NCI-H146 treated with DMSO at 0.1 percent for 48 hours (cell line): ENCODE results near the gene SH3RF3.

Experiments
- DNase-seq: peaks from one replicate; lab custom pipeline; 2025; ENCODE audit not compliant: unreplicated experiment; lab: John Stamatoyannopoulos, UW

SH3RF3 gene

DNA sequence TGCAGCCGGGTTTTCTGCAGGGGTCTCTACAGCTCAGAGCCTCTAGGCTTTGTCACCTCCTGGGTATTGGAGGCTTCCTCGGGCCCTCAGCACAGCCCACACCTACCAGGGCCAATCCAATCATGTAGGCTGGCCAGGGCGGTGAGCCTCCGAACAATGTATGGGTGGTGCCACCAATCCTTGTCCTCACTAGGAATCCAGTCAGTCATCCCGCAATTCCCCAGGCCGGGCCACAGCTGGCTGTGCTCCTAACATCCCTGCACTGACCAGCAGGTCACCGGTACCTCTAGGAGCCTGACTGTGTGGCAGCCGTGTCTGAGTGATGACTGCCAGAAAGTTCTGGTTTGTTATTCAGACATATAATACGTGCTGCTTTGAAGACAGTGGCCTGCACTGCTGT is 129.4 kb downstream of the SH3RF3 start:
- DNase-seq: no peak

DNA sequence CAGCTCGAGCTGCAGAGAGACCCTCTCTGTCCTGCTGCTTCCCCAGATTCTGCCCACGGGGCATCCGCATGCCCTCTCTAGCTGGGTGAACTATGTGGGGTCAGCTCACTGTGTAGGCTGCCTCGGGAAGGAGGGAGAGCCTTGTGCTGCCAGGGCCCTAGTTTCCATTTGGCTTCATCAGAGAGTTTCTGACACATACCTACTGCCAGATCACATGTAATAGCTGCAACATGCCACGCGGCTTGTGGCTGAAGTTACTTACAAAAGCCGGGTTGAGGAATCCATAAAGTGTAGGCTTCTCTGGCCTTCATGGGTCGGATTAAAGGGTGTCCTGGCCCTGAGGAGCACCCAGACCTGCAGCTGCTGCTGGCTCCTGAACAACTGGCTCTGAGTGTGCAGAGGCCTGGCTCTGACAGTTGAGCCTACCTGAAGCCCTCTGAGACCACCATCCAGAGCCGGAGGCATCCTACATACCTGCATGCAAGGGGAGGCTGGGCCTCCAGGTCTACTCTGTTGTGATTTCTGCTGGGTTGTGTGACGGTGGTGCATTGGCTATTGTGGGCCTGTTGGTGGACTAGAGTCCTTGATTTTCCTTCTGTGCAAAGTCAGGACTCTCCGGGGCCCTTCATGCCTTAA is 130.0 kb downstream of the SH3RF3 start:
- no peak for DNase-seq

DNA sequence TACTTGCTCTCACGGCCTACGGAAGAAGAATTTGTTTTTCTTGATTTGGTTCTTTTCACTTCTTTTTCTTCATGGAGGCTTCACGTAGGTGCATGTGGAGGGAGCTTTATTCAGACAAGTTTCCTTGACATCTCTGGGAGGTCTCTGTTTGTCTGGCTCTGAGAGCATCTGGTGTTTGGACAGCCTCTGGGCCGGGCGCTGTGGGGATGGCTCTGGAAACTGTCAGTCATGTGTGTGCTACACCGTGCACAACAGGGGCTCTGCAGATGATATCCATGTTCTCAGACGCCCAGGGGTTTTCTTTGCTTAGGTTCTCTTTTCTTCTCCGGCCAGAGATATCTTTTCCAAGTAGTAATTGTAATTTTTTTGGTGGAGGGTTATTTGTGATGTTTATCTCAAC is 130.7 kb downstream of the SH3RF3 start:
- DNase-seq: no peak

DNA sequence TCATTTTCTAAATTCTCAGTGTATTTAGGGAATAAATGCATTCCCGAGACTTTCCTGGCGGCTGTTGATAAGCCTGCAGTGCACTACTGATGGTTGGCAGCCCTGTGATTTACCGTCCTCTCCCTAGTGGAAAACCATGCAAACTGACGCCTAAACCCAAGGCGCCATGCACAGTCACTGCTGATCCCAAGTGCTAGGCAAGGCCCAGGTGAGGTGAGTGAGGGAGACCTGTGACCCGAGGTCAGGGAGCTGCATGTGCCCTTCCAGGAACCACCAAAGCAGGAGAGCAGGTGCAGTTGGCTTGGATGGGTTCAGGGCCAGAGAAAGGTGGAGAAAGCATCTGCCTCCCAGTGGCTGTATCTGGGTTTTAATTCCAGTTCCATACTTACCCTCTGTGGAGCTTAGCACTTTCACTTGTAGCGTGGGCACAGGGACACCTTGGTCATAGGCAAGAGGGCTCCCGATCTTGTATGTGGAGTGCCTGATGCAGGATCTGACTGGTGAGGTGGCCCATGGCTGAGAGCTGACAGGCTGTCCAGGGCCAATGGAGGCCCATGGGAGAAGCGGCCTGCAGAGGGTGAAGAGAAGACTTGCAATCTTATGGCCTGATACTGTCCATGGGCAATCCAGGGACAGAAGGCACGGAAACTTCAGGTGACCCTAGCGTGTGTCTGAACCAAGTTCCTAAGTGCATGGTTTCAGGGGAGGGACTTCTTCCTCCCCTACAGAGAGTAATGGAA is 131.3 kb downstream of the SH3RF3 start:
- DNase-seq: no peak

DNA sequence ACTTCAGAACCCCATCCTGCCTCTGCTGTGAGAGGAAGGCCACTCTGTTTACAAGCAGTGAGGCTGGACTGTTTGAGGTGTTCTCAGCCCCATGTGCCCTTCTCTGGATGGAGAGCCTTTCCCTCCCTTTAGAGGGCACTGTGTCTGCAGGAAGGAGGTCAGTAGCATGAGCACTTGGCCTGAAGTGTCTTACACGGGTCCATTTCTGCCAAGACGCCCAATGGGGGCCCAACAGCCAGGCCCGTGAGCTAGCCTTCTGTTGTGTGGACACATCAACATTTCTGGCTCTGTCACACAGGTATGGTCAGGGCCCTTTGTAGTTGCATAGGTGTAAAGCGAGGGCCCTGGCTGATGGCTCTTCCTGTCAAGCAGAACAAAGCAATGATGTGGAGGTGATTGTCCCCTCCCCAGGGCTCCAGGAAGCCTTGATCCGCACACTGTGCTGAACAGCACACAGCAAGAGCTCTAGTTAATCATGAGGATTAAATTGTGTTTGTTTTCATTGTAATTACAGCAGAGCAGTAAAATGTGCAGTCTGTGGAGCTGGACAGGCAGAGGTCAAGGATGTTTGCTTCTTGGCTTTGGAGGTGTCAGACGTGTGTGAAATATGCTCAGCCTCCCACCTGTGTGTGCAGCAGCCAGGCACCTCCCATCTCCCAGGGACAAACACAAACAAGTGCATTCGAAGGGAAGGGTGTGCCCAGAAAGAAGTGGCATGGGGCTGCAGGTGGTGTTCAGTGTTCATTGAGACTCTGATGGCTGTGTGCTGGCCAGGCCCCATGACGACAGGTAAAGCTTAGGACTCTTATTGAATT is 132.1 kb downstream of the SH3RF3 start:
- DNase-seq: peak; percentile 11

DNA sequence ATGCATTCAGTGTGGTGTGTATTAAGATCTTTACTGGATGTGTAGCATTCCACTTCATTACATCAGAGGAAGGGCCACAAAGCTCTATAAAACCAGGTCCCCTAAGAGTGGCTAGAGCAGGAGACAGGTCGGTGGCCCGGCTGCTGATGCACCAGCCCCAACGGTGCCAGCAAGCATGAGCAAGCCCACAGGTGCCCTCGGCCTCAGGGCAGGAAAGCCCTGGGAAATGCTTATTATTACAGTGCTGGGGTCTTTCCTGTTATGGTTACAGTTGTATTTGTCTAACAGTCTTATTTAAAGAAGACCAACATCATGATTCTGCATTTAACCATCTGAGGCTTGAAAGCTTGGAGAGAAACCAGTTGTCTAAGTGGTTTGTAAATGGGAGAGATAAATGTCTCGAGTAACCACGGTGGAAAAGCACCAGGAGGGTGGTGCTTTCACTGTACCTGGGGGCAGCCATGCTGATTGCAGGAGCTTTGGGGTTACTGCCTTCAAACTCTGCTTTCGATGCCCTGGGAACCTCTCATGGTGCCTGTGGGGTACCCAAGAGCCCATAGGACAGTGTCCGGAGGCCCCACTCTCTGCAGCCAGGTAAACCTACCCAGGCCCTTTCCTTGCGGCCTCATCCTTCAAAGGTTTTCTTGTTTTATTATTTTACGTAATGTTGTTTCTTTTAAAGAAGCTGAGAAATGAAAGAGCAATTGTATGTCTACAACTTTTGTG is 133.1 kb downstream of the SH3RF3 start:
- no peak for DNase-seq

DNA sequence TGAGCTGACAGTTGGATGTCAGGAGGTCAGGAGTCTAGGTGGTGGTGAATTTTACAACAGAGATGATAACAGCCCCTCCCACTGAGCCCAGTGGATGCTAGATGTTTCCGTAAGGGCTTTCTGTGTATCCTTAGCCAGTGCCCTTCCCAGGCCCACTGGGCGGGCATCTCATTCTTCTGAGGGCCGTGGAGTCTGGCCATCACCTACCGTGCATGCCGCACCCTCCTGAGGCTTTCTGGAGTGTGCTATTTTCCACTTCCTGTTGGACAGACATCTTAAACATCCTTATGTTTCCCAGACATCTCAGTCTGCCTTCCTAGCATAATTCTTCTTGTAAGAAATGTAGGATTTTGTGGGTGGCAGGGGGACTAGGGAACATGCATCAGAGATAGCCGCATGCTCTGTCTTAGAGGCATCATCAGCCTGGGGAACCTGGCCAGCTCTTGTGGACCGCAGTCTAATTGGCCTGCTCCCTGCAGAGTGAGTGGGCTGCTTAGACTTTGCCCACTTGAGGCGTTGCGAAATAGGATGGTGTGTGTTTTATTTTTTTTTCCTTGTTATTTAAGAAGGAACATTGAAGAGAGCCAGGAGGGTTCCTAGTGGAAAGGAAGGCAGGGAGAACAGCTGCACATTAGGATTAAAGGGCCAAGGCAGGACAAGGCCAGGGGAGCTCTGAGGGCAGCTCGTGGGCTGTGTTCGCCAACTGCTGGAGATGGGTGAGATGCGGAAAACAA is 135.8 kb downstream of the SH3RF3 start:
- no peak for DNase-seq

DNA sequence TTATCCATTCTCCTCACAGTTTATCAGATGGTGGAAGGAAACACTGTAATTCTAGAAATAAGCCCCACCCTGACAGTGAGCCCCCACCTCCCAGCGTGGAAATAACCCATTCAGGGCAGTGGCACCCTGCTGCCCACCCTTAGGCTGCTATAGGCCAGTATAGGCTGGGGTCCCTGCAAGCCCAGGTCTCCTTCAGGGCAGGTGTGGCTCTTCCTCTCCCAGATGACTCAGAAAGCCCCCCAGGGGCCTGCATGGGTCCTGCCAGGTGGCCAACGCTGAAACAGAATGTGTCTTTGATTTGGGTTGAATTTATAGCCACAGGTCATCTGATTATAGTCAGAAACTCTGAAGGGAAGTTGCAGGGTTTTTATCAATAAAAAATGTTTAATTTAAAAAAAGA is 136.4 kb downstream of the SH3RF3 start:
- no peak for DNase-seq

DNA sequence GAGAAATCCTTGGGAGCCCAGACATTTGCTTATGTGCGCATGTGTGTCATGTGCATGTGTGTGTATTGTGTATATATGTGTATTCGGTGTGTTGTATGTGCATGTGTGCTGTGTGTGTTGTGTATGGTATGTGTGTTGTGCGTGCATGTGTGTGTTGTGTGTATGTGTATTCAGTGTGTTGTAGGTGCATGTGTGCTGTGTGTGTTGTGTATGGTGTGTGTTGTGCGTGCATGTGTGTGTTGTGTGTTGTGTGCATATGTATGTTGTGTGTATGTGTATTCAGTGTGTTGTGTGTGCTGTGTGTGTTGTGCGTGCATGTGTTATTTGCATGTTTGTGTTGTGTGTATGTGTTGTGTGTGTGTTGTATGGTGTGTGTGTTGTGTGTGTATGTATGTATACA is 136.9 kb downstream of the SH3RF3 start:
- DNase-seq: no peak

DNA sequence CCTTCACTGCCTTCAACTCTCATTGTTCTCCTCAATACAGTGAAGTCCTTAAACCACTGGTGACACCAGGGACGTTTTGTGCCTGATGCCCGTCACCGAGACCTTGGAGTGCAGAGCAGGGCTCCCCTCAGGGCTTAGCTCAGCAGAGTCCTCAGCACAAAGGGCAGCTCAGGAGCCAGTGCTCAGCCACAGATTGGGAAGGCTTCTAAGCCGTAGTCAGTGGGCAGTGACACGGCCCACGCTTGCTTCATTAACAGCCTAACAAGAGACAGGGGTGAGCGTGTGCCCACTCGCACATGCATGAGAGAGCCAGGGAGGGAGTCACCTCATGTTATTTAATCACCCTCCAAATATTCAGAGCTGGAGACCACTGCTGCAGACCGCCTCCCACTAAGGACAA is 137.5 kb downstream of the SH3RF3 start:
- no peak for DNase-seq

DNA sequence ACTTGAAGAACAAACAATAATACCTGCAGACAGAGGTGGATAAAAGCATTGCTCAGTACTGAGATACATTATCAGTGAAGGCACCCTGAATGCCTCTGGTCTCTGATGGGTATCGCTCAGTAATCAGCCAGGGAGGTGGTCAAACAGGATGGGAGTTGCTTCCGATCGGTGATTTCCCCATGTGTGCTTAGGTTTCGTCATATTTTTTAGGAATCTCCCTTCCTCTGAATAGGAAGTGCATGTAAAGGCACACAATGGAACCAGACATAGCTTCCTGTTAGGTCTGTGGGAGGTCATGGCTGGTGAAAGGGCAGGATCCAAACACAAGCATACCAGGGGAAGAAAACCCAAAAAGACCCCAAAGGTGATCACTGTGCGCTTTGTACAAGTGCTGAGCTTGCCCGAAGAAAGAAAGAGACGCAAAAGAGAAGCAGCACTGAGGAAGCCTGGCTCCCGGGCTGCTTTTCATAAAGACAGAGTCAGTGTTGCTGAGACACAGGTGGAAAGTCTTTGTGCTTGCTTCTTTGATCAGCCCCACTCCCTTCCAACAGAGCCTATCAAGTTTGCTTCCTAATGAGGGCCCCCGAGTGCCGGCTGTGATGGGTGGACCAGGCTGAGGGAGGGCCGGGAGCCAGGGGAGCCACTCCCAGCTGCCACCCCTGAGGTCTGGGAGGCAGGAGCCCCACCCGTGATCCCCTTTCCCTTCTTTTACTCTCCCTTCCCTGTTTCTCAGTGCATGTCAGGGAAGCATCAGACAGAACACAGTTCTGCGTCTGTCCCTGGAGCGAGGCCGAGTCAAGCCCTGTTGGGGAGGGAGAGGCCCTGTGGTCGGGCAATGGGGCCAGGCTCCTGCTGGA is 138.2 kb downstream of the SH3RF3 start:
- no peak for DNase-seq

DNA sequence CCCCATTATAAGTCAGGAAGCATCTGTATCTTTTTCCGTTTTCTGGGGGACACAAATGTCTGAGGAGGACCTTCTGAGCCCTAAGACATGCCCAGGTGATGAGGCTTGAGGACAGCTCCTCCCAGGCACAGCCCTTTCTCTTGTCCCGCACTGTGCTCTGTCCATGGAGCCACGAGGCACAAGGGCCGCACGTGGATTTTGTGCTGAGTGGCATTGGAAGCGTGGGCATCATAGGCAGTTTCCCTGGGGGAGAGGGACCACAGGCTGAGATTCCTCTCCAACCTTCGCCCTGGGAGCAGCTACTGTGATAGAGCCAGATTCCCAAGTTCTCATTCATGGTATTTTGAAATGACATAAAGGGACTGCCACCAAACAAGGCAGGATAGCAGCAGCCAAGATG is 139.9 kb downstream of the SH3RF3 start:
- DNase-seq: no peak

DNA sequence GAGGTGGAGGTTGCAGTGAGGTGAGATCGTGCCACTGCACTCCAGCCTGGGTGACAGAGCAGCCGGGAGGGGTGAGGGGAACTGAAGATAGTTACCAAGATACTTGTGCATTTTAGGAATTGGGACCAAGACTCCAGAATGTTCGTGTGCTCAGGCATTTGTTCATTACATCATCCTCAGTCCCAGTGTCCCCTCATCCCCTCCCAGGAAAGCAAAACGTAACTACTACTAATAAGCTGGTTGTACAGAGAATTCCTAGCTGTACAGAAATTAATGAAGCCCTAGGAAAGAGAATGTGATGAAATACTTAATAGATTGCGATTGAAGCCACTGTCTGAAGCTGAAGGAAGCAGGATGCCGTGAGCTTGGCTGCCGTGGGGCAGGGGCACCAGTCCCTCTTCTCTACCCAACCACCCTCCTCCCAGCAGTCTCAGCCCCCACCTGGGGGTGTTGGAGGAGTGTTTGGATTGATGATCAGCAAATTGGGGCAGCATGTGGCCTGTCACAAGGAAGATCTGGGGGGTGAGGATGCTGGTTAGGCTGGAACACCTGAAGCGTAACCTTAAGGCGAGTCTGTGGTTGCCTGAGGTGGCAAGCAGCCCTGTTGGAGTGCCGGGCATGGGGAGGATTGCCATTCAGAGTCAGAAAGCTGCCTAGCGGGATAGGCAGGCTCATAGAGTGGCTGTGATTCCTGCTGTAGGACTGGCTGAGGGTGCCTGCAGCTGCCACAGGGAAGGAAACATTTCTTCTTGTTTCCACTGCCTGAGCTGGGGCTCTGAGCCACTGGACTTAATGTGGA is 140.9 kb downstream of the SH3RF3 start:
- no peak for DNase-seq

DNA sequence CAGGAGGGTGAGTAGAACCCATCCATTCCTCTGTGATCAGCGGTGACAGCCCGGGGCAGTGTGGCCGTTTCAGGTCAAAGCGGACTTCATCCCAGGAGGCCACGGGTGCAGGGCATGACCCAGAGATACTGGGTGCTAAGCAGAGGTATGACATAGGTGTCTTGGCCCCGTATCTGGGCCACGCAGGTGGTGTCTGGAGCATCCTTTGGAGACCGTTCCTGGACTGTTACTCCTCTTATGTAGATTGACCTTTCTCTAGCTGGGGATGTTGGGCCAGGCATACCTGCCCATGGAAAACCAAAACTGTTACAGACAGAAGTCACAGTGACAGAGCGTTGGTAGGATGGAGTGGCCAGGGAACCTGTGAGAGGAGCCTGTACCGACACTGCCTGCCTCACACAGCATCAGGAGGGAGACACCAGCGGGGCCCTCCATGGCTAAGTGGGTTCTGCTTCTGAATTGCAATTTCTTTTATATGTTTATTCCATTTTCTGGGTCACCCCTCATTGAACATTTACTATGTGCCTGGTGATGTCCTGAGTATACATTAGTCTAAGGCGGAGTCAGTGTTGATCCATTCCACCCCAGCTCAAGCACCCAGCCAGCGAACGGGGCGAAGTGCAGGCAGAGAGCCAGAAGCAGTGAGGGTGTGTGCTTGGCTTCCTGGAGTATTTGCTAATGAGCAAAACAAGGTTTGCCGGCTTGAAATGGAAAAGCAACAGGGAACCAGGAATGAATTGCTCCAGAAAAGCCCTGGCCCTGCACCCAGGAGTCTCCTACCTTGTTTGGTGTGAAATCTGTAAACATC is 141.7 kb downstream of the SH3RF3 start:
- DNase-seq: no peak

DNA sequence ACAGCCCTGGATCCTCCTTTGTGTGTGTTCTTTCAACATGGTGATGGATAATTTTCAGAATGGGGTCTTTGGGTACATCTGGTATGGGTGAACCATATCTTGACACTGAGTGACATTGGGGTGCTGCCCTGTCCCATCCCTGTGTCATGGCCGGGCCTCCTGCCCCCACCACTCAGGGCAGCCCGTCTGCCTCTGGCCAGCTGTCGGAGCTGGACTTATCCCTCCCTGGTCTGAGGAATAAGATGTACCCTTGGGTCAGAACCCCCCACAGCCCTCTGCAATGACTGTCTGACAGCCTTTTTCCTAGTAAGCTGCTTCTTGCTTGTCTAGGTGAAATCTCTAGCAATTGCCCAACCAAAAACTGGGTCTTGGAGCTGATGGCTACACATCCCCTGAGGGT is 142.9 kb downstream of the SH3RF3 start:
- no peak for DNase-seq

DNA sequence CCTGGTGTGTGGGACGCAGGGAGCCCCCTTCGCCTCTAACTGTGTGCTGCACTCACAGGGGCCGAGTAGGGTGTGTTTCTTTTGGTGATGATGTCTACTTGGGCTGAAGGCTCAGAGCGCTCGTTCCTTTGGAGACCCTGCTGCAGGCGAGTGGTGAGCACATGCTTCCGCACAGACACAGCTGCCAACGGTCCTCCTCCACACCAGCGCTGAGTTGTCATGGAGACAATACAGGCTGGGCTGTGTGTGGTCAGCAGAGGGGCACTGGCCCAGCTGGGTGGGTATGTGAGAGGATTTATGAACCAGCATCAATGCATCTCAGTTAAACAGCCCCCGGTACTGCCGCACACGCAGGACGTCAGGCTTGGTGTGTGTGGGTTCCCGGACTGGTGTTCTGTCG is 143.5 kb downstream of the SH3RF3 start:
- no peak for DNase-seq

DNA sequence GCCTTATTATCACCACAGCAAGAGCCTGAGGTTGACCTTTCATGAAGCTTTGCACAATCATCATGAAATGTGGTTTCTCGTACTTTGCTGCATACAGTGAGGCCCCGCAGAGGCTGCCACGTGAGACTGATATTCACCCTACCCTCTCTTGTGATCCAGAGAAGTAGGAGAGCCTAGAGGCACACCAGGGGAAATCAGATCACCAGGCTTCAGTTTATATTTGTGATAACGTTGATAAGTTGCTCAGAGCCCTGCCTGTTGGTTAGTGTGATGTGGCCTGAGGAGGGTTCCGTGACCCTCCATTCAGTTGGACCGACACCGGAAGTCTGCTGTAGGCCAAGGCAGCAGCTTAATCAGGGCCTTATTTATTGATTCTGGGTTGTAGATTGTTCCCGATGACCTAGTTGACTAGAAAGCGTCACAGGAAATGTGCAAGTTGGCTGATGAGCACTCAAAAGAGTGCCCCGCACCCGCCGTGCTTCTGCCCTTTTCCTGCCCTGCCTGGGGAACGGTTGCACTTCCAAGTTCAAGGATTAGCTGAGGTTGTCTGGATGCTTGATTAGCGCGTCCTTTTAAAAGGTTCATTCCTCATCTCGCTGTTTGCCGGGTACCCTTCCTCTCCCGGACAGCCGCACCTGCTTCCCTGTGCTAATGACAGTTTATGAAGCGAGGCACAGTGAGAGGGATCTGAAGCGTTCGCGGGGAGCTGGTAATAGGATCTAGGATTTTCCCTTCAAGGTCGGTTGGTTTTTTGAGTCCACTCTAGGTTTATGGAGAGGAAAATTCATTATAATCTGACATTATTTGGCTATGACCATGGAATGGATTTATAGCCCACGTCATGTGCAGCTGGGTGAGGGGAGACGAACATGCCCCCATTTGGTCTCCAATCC is 146.4 kb downstream of the SH3RF3 start:
- no peak for DNase-seq
